Nephron progenitor cell (in vitro differentiated cells): ENCODE data around the gene RCSD1.

Experiments
- DNase-seq: peaks from one replicate; pipeline ENCODE4 v3.0.0; 2021
- H3K27ac Mint-ChIP-seq: 2 replicates; pipeline ENCODE4 v1.8.0; 2021; ENCODE audit warnings: mild to moderate bottlenecking, moderate library complexity, mixed read lengths
- H3K27me3 Mint-ChIP-seq: 2 replicates; pipeline ENCODE4 v1.8.0; 2021; ENCODE audit warnings: mild to moderate bottlenecking, low read depth, mixed read lengths; ENCODE audit not compliant: poor library complexity
- H3K36me3 Mint-ChIP-seq: 2 replicates; pipeline ENCODE4 v1.8.0; 2021; ENCODE audit warnings: low read depth, mixed read lengths
- H3K4me1 Mint-ChIP-seq: 2 replicates; pipeline ENCODE4 v1.8.0; 2021; ENCODE audit warnings: mixed read lengths
- H3K4me3 Mint-ChIP-seq: 2 replicates; pipeline ENCODE4 v1.8.0; 2021; ENCODE audit warnings: mild to moderate bottlenecking, moderate library complexity, mixed read lengths
- H3K9me3 Mint-ChIP-seq: 2 replicates; pipeline ENCODE4 v1.8.0; 2021; ENCODE audit warnings: mild to moderate bottlenecking, moderate library complexity, mixed read lengths
- CTCF ChIP-seq: fragments of 200-600 bp; sonication (generic); IDR thresholded peaks from 2 replicates; pipeline ENCODE4 v1.5.0; 2021; ENCODE audit warnings: antibody characterized with exemption

The RCSD1 gene

DNA sequence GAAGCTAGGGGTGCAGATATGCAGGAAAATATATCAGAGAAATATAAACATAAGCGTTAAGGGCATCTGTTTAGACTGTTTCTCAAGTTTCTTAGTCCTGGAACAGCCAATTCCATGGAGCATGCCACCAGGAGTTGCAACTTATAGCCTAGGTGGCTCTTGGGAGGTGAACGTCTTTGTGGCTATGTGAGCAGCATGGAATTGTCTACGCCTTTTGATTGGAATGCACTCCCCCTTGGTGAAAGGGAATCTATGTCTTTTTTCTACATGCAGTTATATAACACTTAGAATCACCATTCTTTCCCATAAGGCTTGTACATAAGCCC lies 12.4 kb downstream of the RCSD1 start:
- Mint-ChIP-seq H3K27me3 (peaks cover 10% of the 10 kb centered on the region), H3K27ac (no peak overlapping the region), H3K4me1 (peaks cover 10% of the 10 kb centered on the region), H3K4me3 (no peak overlapping the region), H3K9me3 (no peaks in the 10 kb centered on the region), H3K36me3 (no peaks in the 10 kb centered on the region)
- TF ChIP-seq CTCF, result no peak
- no peak for DNase-seq

DNA sequence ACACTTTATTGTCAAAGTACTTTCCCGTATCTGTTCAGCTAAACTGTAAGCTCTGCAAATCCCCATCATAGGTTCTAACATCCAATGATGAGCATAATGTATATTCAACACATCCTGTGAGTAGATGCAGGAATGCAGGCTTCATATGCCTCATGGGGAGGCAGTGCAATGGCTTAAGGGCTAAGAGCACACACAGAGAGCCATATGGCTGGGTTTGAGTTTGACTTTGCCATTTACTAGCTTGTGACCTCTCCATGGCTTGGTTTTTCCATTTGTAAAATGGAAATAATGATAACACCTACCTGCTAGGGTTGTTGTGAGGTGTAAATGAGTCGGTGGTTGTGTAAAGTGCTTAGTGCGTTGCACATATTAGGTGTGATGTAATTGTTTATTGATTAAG lies 13.4 kb downstream of the RCSD1 start:
- Mint-ChIP-seq H3K9me3 (no peaks in the 10 kb centered on the region), H3K36me3 (no peaks in the 10 kb centered on the region), H3K4me3 (no peak overlapping the region), H3K27ac (no peak overlapping the region), H3K4me1 (peaks cover 10% of the 10 kb centered on the region), H3K27me3 (peaks cover 7% of the 10 kb centered on the region)
- no peak for DNase-seq
- TF ChIP-seq CTCF, result no peak

- Mint-ChIP-seq H3K27me3 (peaks cover 7% of the 10 kb centered on the region), H3K4me3 (no peak overlapping the region), H3K36me3 (no peaks in the 10 kb centered on the region), H3K4me1 (peaks cover 20% of the 10 kb centered on the region), H3K9me3 (no peaks in the 10 kb centered on the region), H3K27ac (no peak overlapping the region)
- no peak for TF ChIP-seq CTCF
- DNase-seq, result no peak
These were observed 14.5 kb downstream of the RCSD1 start for GRCh38 chr1:167644551-167644950.

GRCh38 chr1:167645140-167645541 lies 15.1 kb downstream of the RCSD1 start:
- TF ChIP-seq CTCF, result no peak
- Mint-ChIP-seq H3K4me1 (peaks cover 25% of the 10 kb centered on the region), H3K27ac (no peak overlapping the region), H3K4me3 (no peak overlapping the region), H3K9me3 (no peaks in the 10 kb centered on the region), H3K36me3 (no peaks in the 10 kb centered on the region), H3K27me3 (peaks cover 7% of the 10 kb centered on the region)
- no peak for DNase-seq

GRCh38 chr1:167645625-167646414 lies 15.8 kb downstream of the RCSD1 start:
- TF ChIP-seq CTCF, result no peak
- no peak for DNase-seq

DNA sequence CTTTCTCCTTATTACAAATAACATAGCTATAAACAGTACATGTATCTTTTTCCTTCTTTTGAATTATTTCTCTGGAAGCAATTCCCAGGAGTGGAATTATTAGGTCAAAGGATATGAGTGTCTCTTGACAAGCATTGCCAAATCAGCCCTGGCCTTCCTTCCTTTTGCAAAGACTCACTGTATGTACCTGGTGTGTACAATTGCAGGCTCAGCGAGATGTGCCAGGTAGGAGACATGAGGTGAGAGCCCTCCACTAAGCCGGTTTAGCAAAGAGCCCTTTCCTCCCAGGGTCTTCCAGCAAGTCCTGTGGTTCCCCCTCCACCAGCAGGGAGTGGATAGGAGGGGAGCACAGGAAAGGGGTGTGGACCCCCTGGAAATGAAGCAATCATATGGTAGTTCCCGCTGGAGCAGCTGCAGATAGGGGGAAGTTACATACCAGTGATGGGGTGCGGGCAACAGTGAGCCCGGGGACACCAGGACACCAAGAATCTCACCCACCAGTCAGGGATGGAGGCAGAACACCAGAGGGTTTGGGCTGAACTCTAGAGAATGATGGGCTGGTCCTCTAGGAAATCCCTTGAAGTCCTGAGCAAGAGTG lies 18.3 kb downstream of the RCSD1 start:
- no peaks in the 10 kb centered on the region for H3K36me3 Mint-ChIP-seq
- H3K27ac Mint-ChIP-seq, result no peak overlapping the region
- H3K9me3 Mint-ChIP-seq, result no peaks in the 10 kb centered on the region

More at GRCh38 chr1:167645625-167646414, 15.8 kb downstream of the RCSD1 start:
- H3K4me1 Mint-ChIP-seq, result peaks cover 32% of the 10 kb centered on the region
- H3K36me3 Mint-ChIP-seq, result no peaks in the 10 kb centered on the region
- H3K4me3 Mint-ChIP-seq, result no peak overlapping the region
- H3K27me3 Mint-ChIP-seq, result peaks cover 7% of the 10 kb centered on the region
- no peak overlapping the region for H3K27ac Mint-ChIP-seq
- H3K9me3 Mint-ChIP-seq, result no peaks in the 10 kb centered on the region

More for the DNA sequence above, 18.3 kb downstream of the RCSD1 start:
- no peak for TF ChIP-seq CTCF
- H3K27me3 Mint-ChIP-seq, result peaks cover 2% of the 10 kb centered on the region
- peaks cover 38% of the 10 kb centered on the region for H3K4me1 Mint-ChIP-seq
- no peak overlapping the region for H3K4me3 Mint-ChIP-seq
- no peak for DNase-seq
